ENCODE measurements around the gene TTYH3.

DNA sequence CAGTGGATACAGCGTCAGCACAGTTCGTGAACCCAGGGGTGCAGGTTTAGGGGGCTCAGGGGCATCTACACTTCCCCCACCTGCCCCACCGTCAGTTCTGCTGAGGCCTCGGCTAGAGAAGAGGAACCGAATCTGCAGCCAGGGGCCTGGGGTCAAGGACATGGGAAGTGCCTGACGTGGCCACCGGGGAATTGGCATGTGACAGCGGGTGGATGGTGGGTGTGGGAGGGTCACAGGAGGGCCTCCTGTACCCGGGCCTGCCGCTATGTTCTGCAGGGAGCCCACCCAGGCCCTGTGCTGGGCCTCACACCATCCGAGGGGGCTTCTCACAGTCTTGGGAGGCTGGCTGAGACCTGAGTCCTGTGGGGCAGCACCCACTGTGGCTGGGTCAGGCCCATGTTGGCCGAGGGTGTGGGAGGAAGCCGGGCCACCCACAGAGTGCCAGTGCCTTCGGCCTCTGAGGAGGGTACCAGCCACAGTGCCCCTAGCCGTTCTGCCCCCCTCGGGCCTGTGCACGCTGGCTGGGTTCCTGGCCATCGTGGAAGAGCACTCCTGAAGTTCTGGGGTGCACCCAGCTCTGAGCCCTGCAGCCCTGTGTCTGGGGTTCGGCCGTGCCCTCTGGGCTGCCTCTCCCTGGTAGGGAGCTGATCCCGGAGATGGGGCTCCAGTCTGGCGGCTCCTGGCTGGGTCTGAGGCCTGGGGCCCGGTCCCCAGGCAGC is 5.9 kb downstream of the TTYH3 start:
- TF ChIP-seq SIN3A (conservative IDR thresholded peaks at IDR 0.05 in 1 of 2, IDR thresholded peaks at IDR 0.05 in 1 of 2; ENCODE audit: low read depth in 1 of 2, low read length in 2 of 2), result no peak
- no peak for TF ChIP-seq PHF8 (conservative IDR thresholded peaks at IDR 0.05; ENCODE audit: low read depth, low read length)
- no peak for TF ChIP-seq GABPA (IDR thresholded peaks at IDR 0.05; ENCODE audit: borderline replicate concordance, insufficient read depth, low read length)
- no peak for TF ChIP-seq CTCF (IDR thresholded peaks at IDR 0.05; ENCODE audit: control extremely low read depth in 1 of 3, insufficient read depth in 1 of 3, low read depth in 1 of 3, low read length in 3 of 3)
- TF ChIP-seq POLR2A (IDR thresholded peaks at IDR 0.05; ENCODE audit: control extremely low read depth in 1 of 2, low read depth in 2 of 2, low read length in 2 of 2), result no peak
- TF ChIP-seq ATF2 (IDR thresholded peaks at IDR 0.05; ENCODE audit: low read length), result no peak
- no peak for TF ChIP-seq CTBP2 (IDR thresholded peaks at IDR 0.05; ENCODE audit: borderline replicate concordance, insufficient read depth, insufficient read length, low read length)

All from H1 (cell line).